Caco-2 (cell line): ENCODE results near the gene UNC79. TPM values are rescaled to one million over a fixed set of nuclear protein-coding genes. Genes with fewer than 3 reads are reported as not detected.

ENCODE experiments used
- BruUV-seq: library from RNA; stranded (reverse); fragments of 400-500 nt; replicated peaks from 2 replicates; lab custom pipeline; 2021; lab: Mats Ljungman, UMichigan
- CTCF ChIA-PET: fragments of 300-600 bp; sonication (Branson Sonifier 250); formaldehyde crosslinking; loops from one replicate; lab custom pipeline; 2022; ENCODE audit warnings: antibody characterized with exemption; lab: Charles Lee
- POLR2A ChIA-PET: fragments of 300-600 bp; sonication (Branson Sonifier 250); formaldehyde crosslinking; loops from one replicate; lab custom pipeline; 2022; ENCODE audit warnings: antibody characterized with exemption; lab: Charles Lee
- DNase-seq, 2 experiments: peaks; one replicate each; pipeline versions ENCODE4 v3.0.0 to v3.0.0-alpha.2; 2020 to 2022
- H3K27me3 ChIP-seq: replicated peaks from 2 replicates; pipeline ENCODE4 v1.6.0; 2011; ENCODE audit warnings: low read length; ENCODE audit not compliant: control insufficient read depth, insufficient read depth
- H3K36me3 ChIP-seq: 2 replicates; pipeline ENCODE4 v1.5.1; 2011; ENCODE audit warnings: low read length; ENCODE audit not compliant: control insufficient read depth, insufficient read depth
- H3K4me1 ChIP-seq: fragments of 250-450 bp; sonication (Bioruptor Pico); 2 replicates; pipeline ENCODE4 v1.5.1; 2020; ENCODE audit warnings: mild to moderate bottlenecking
- H3K4me3 ChIP-seq: 2 replicates; pipeline ENCODE4 v1.5.1; 2011; ENCODE audit warnings: low read depth, mild to moderate bottlenecking, control low read depth, low read length
- H3K9me3 ChIP-seq: fragments of 250-450 bp; sonication (Bioruptor Pico); 2 replicates; pipeline ENCODE4 v1.5.1; 2020; ENCODE audit warnings: mild to moderate bottlenecking, moderate library complexity
- H3K27ac Mint-ChIP-seq: one replicate; pipeline ENCODE4 v1.8.0; 2022; ENCODE audit warnings: mixed read lengths; ENCODE audit not compliant: unreplicated experiment
- H3K27me3 Mint-ChIP-seq: one replicate; pipeline ENCODE4 v1.8.0; 2022; ENCODE audit warnings: mixed read lengths; ENCODE audit not compliant: insufficient read depth, unreplicated experiment
- H3K36me3 Mint-ChIP-seq: one replicate; pipeline ENCODE4 v1.8.0; 2022; ENCODE audit warnings: mild to moderate bottlenecking, mixed read lengths; ENCODE audit not compliant: insufficient read depth, unreplicated experiment
- H3K4me1 Mint-ChIP-seq: one replicate; pipeline ENCODE4 v1.8.0; 2022; ENCODE audit warnings: low read depth, mixed read lengths; ENCODE audit not compliant: unreplicated experiment
- H3K4me3 Mint-ChIP-seq: one replicate; pipeline ENCODE4 v1.8.0; 2022; ENCODE audit warnings: mild to moderate bottlenecking, moderate library complexity, mixed read lengths; ENCODE audit not compliant: unreplicated experiment
- H3K9me3 Mint-ChIP-seq: one replicate; pipeline ENCODE4 v1.8.0; 2022; ENCODE audit warnings: mixed read lengths; ENCODE audit not compliant: unreplicated experiment
- CTCF ChIP-seq, 2 experiments: fragments of 200-600 bp in 1 of 2; IDR thresholded peaks; 1 replicate in 1 of 2; 2 replicates in 1 of 2; pipeline versions ENCODE4 v1.5.1 to v1.8.0; 2011 to 2022; ENCODE audit warnings: antibody characterized with exemption in 1 of 2, control low read depth in 1 of 2, inconsistent platforms in 1 of 2, low read depth in 1 of 2, low read length in 1 of 2, mild to moderate bottlenecking in 1 of 2, moderate library complexity in 1 of 2; ENCODE audit not compliant: insufficient read depth in 1 of 2, severe bottlenecking in 1 of 2, unreplicated experiment in 1 of 2
- intact Hi-C: fragments of 100-400 bp; cut with micrococcal nuclease; formaldehyde crosslinking; loops from one replicate; pipeline ENCODE4 v1.10.0; 2022; ENCODE audit not compliant: unreplicated experiment
- total RNA-seq: library from RNA; stranded (reverse); gene quantifications from 2 replicates; pipeline ENCODE4 v1.2.3, GENCODE V29; 2022

UNC79 gene
- total RNA-seq, 1 experiment from 2014 or later, result 0.07 TPM

- no peaks in the 10 kb centered on the region for H3K4me1 Mint-ChIP-seq
- no peaks in the 10 kb centered on the region for H3K36me3 ChIP-seq
- no peak for TF ChIP-seq CTCF (IDR thresholded peaks at IDR 0.05; ENCODE audit: insufficient read depth in 1 of 2, low read depth in 1 of 2, low read length in 1 of 2, severe bottlenecking in 1 of 2, unreplicated experiment in 1 of 2)
- peaks cover 9% of the 10 kb centered on the region for H3K27me3 Mint-ChIP-seq
- ChIA-PET POLR2A (no interaction called here), CTCF (no interaction called here)
- H3K4me3 Mint-ChIP-seq, result no peak overlapping the region
- H3K4me1 ChIP-seq, result no peaks in the 10 kb centered on the region
- intact Hi-C loops, result no loop called here
- peaks cover 28% of the 10 kb centered on the region for H3K9me3 Mint-ChIP-seq
- no peak overlapping the region for H3K4me3 ChIP-seq
- no TSS peak for BruUV-seq
- no peak for DNase-seq
- no peaks in the 10 kb centered on the region for H3K27me3 ChIP-seq
- no peaks in the 10 kb centered on the region for H3K9me3 ChIP-seq
- no peak overlapping the region for H3K27ac Mint-ChIP-seq
- no peaks in the 10 kb centered on the region for H3K36me3 Mint-ChIP-seq
Measured at GRCh38 chr14:93426750-93427149, 4.0 kb upstream of the UNC79 start.

GRCh38 chr14:93431036-93431670 is 414 bp downstream of the UNC79 start:
- ChIA-PET POLR2A (no interaction called here), CTCF (no interaction called here)
- Mint-ChIP-seq H3K9me3 (peaks cover 10% of the 10 kb centered on the region), H3K36me3 (no peaks in the 10 kb centered on the region), H3K4me1 (no peaks in the 10 kb centered on the region), H3K4me3 (no peak overlapping the region), H3K27ac (no peak overlapping the region), H3K27me3 (peaks cover 9% of the 10 kb centered on the region)
- intact Hi-C loops, result no loop called here
- no peaks in the 10 kb centered on the region for H3K27me3 ChIP-seq
- H3K4me3 ChIP-seq, result no peak overlapping the region
- H3K9me3 ChIP-seq, result no peaks in the 10 kb centered on the region
- no TSS peak for BruUV-seq
- DNase-seq, result peak in 1 of 2 experiments; percentile 16
- H3K36me3 ChIP-seq, result no peaks in the 10 kb centered on the region
- no peak for TF ChIP-seq CTCF (IDR thresholded peaks at IDR 0.05; ENCODE audit: insufficient read depth in 1 of 2, low read depth in 1 of 2, low read length in 1 of 2, severe bottlenecking in 1 of 2, unreplicated experiment in 1 of 2)
- no peaks in the 10 kb centered on the region for H3K4me1 ChIP-seq

GRCh38 chr14:93454224-93454623 is 23.5 kb downstream of the UNC79 start:
- BruUV-seq, result no TSS peak
- H3K27me3 Mint-ChIP-seq, result peaks cover 25% of the 10 kb centered on the region
- CTCF ChIA-PET, result no interaction called here

More at GRCh38 chr14:93454224-93454623, 23.5 kb downstream of the UNC79 start:
- Histone ChIP-seq H3K9me3 (no peaks in the 10 kb centered on the region), H3K4me1 (no peaks in the 10 kb centered on the region), H3K27me3 (no peaks in the 10 kb centered on the region; the same call in 1 of the 2 replicates), H3K36me3 (no peaks in the 10 kb centered on the region), H3K4me3 (no peak overlapping the region)
- no peak overlapping the region for H3K27ac Mint-ChIP-seq
- H3K36me3 Mint-ChIP-seq, result no peaks in the 10 kb centered on the region
- intact Hi-C loops, result no loop called here
- no peak for TF ChIP-seq CTCF (IDR thresholded peaks at IDR 0.05; ENCODE audit: insufficient read depth in 1 of 2, low read depth in 1 of 2, low read length in 1 of 2, severe bottlenecking in 1 of 2, unreplicated experiment in 1 of 2)
- H3K4me1 Mint-ChIP-seq, result no peaks in the 10 kb centered on the region
- DNase-seq, result no peak
- H3K9me3 Mint-ChIP-seq, result no peaks in the 10 kb centered on the region
- POLR2A ChIA-PET, result no interaction called here
- H3K4me3 Mint-ChIP-seq, result no peak overlapping the region
